K562 (cell line): ENCODE data around the gene ACP6. TPM values are rescaled to one million over a fixed set of nuclear protein-coding genes. Genes with fewer than 3 reads are reported as not detected.
A peak's percentile ranks its signal among the peaks of the same experiment; 100 is the strongest.

ENCODE experiments used
- BCLAF1 ChIP-seq, 2 experiments: fragments of 450-650 bp in 1 of 2; IDR thresholded peaks; 2 replicates each; pipeline ENCODE4 v1.6.1; 2011 to 2017; ENCODE audit warnings: low read depth in 2 of 2, antibody characterized with exemption in 1 of 2, borderline replicate concordance in 1 of 2, low read length in 1 of 2, mild to moderate bottlenecking in 1 of 2, mixed read lengths in 1 of 2; ENCODE audit not compliant: control insufficient read depth in 1 of 2
- EGR1 ChIP-seq: fragments of 450-650 bp; conservative IDR thresholded peaks from 2 replicates; pipeline ENCODE4 v1.6.1; 2017; ENCODE audit warnings: mild to moderate bottlenecking
- GABPB1 ChIP-seq: sonication (generic); formaldehyde crosslinking; IDR thresholded peaks from 2 replicates; pipeline ENCODE4 v1.8.0; 2022; ENCODE audit warnings: mild to moderate bottlenecking, missing genetic modification reagents
- HCFC1 ChIP-seq: IDR thresholded peaks from 2 replicates; pipeline ENCODE4 v1.6.1; 2012; ENCODE audit warnings: low read depth, low read length, improper control_type of control experiment
- MAZ ChIP-seq, 2 experiments: fragments of 450-650 bp in 1 of 2; sonication (generic) in 1 of 2; formaldehyde crosslinking; IDR thresholded peaks in 1 of 2; conservative IDR thresholded peaks in 1 of 2; 2 replicates each; pipeline versions ENCODE4 v1.4.0 to v1.5.0; 2020; ENCODE audit warnings: mild to moderate bottlenecking in 1 of 2, missing genetic modification reagents in 1 of 2
- MBD2 ChIP-seq: sonication (generic); IDR thresholded peaks from 2 replicates; pipeline ENCODE4 v1.6.1; 2016; ENCODE audit warnings: low read depth, borderline replicate concordance
- MGA ChIP-seq: fragments of 450-650 bp; IDR thresholded peaks from 2 replicates; pipeline ENCODE4 v1.6.1; 2016; ENCODE audit warnings: mild to moderate bottlenecking, moderate library complexity
- THAP7 ChIP-seq: fragments of 250-450 bp; sonication (Bioruptor Pico); IDR thresholded peaks from 2 replicates; pipeline ENCODE4 v1.5.0; 2021
- ZNF23 ChIP-seq: fragments of 250-450 bp; sonication (Bioruptor Pico); IDR thresholded peaks from 2 replicates; pipeline ENCODE4 v1.4.0; 2020; ENCODE audit warnings: mild to moderate bottlenecking
- polyA plus RNA-seq, 8 experiments: library from polyadenylated mRNA; depleted of rRNA in 4 of 8; stranded (reverse) in 5 of 8; unstranded in 3 of 8; fragments of >200 nt; fragmentation: Nextera tagmentation in 2 of 8; fragmentation: Illumina TruSeq in 1 of 8; extraction: Ambion mirVana in 2 of 8; extraction: Trizol in 1 of 8; gene quantifications; 2 replicates each; pipeline versions ENCODE4 v1.2.1 to v1.2.3, GENCODE V29; 2011 to 2014; ENCODE audit warnings: inconsistent platforms in 1 of 8, missing spikeins in 1 of 8
- total RNA-seq, 7 experiments: library from RNA; depleted of rRNA in 6 of 7; stranded (reverse); fragments of >200 nt in 6 of 7; fragmentation: Illumina TruSeq in 2 of 7; extraction: Trizol in 2 of 7; gene quantifications; 2 replicates each; pipeline versions ENCODE4 v1.2.1 to v1.2.3, GENCODE V29; 2011 to 2021; ENCODE audit warnings: low replicate concordance in 1 of 7

Gene ACP6
- total and polyA plus RNA-seq, 9 of the 15 experiments (the other 6 are each of a cell fraction or from before 2014, with no cell fraction given): 0.05 to 1.4 (median 0.49) TPM

GRCh38 chr1:147599362-147600118 is 70.8 kb downstream of the ACP6 start (continued):
- TF ChIP-seq BCLAF1 (IDR thresholded peaks at IDR 0.05; ENCODE audit: borderline replicate concordance in 1 of 2, control insufficient read depth in 1 of 2, low read depth in 2 of 2, low read length in 1 of 2) (no peak), THAP7 (CRISPR knock-in tag) (no peak), GABPB1 (peak; percentile 45; the same call in 1 of the 2 replicates), EGR1 (peak; percentile 59), MGA (peak; percentile 61), MBD2 (no peak), HCFC1 (peak; percentile 14; the same call in 1 of the 2 replicates), ZNF23 (no peak), MAZ (CRISPR knock-in tag; conservative IDR thresholded peaks at IDR 0.05 in 1 of 2, IDR thresholded peaks at IDR 0.05 in 1 of 2) (peak; percentile 50 to 79; a peak in 3 of 4 replicates)
